Suprapubic skin (tissue), 4 donors: ENCODE measurements around the gene ASB18. TPM values are rescaled to one million over a fixed set of nuclear protein-coding genes. Genes with fewer than 3 reads are reported as not detected.

ENCODE experiments used
- DNase-seq, 2 donors: peaks; one replicate each; pipeline ENCODE4 v3.0.0-alpha.2; 2019; ENCODE audit warnings: low spot score in 2 of 2
- H3K27ac ChIP-seq: fragments of 200-600 bp; sonication (generic); one replicate; pipeline ENCODE4 v1.5.1; 2019
- H3K27me3 ChIP-seq: fragments of 200-600 bp; sonication (generic); one replicate; pipeline ENCODE4 v1.5.1; 2019
- H3K36me3 ChIP-seq: fragments of 200-600 bp; sonication (generic); one replicate; pipeline ENCODE4 v1.5.1; 2019
- H3K4me1 ChIP-seq: fragments of 200-600 bp; sonication (generic); one replicate; pipeline ENCODE4 v1.5.1; 2019
- H3K4me3 ChIP-seq: fragments of 200-600 bp; sonication (generic); one replicate; pipeline ENCODE4 v1.5.1; 2019; ENCODE audit warnings: mild to moderate bottlenecking
- H3K9me3 ChIP-seq: fragments of 200-600 bp; sonication (generic); one replicate; pipeline ENCODE4 v1.5.1; 2019
- CTCF ChIP-seq, 2 donors: fragments of 200-600 bp in 1 of 2; fragments of 450-650 bp in 1 of 2; sonication (generic) in 1 of 2; IDR thresholded peaks; one replicate each; pipeline ENCODE4 v1.5.1; 2016 to 2019; ENCODE audit warnings: antibody characterized with exemption in 2 of 2, mild to moderate bottlenecking in 1 of 2, moderate library complexity in 1 of 2
- EP300 ChIP-seq: sonication (generic); formaldehyde crosslinking; IDR thresholded peaks from one replicate; pipeline ENCODE4 v1.6.1; 2017; ENCODE audit warnings: antibody characterized with exemption
- POLR2A ChIP-seq, 2 donors: fragments of 450-650 bp; IDR thresholded peaks; one replicate each; pipeline ENCODE4 v1.6.1; 2017; ENCODE audit warnings: antibody characterized with exemption in 2 of 2, mild to moderate bottlenecking in 2 of 2, moderate library complexity in 2 of 2
- POLR2AphosphoS5 ChIP-seq, 3 donors: sonication (generic); formaldehyde crosslinking; IDR thresholded peaks; one replicate each; pipeline ENCODE4 v1.6.1; 2017; ENCODE audit warnings: antibody characterized with exemption in 3 of 3
- WGBS: methylation state at CpG from one replicate; pipeline ENCODE4 v1.1.5; 2018; 5-methylcytosine and 5-hydroxymethylcytosine counted together
- total RNA-seq, 4 donors: library from RNA; depleted of rRNA; stranded (reverse); fragments of >200 nt; gene quantifications; one replicate each; pipeline ENCODE4 v1.1.0, GENCODE V29; 2016

The ASB18 gene
- total RNA-seq, 4 donors from 2014 or later, result 0.13 TPM; not detected in 3

- Histone ChIP-seq H3K27ac (no peak overlapping the region), H3K27me3 (peaks cover 26% of the 10 kb centered on the region), H3K4me1 (no peaks in the 10 kb centered on the region), H3K4me3 (no peak overlapping the region), H3K36me3 (no peaks in the 10 kb centered on the region), H3K9me3 (no peaks in the 10 kb centered on the region)
- no peak for TF ChIP-seq POLR2AphosphoS5 (IDR thresholded peaks at IDR 0.05)
- no peak for TF ChIP-seq CTCF (IDR thresholded peaks at IDR 0.05)
- no peak for TF ChIP-seq EP300
- 69% methylated on average over 28 of the region's 28 CpGs for WGBS
- DNase-seq, result no peak
Observed at GRCh38 chr2:236208019-236208926, 55.9 kb downstream of the ASB18 start.

DNA sequence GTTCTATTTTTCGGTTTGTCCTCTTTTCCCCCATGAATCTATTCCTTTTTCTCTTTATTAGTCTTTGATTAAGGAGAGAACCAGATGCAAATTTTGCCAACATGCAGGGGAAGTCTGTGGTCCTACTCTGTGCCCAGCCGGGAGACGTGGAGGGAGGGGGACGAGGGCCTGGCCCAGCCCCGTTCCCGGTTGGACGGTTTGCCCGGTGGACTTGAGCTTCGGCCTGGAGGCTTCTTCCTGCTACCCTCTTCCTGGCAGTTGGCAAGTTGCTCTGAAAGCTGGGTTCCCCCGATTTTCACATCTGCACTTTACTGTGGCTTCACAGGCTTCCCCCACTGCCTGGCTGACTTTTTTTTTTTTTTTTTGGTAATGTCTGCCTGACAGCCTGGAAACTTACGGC is 56.7 kb downstream of the ASB18 start:
- Histone ChIP-seq H3K36me3 (no peaks in the 10 kb centered on the region), H3K9me3 (no peaks in the 10 kb centered on the region), H3K4me3 (no peak overlapping the region), H3K27ac (no peak overlapping the region), H3K27me3 (peaks cover 22% of the 10 kb centered on the region), H3K4me1 (no peaks in the 10 kb centered on the region)
- 88% methylated on average over 11 of the region's 11 CpGs for WGBS
- DNase-seq, result no peak
- TF ChIP-seq POLR2A (IDR thresholded peaks at IDR 0.05) (no peak), POLR2AphosphoS5 (IDR thresholded peaks at IDR 0.05) (no peak), EP300 (no peak), CTCF (IDR thresholded peaks at IDR 0.05) (no peak)

- Histone ChIP-seq H3K4me3 (no peak overlapping the region), H3K4me1 (no peaks in the 10 kb centered on the region), H3K9me3 (no peaks in the 10 kb centered on the region), H3K27me3 (peaks cover 17% of the 10 kb centered on the region), H3K27ac (no peak overlapping the region), H3K36me3 (no peaks in the 10 kb centered on the region)
- WGBS, result 79% methylated on average over 2 of the region's 2 CpGs
- no peak for TF ChIP-seq POLR2A (IDR thresholded peaks at IDR 0.05)
- no peak for TF ChIP-seq POLR2AphosphoS5 (IDR thresholded peaks at IDR 0.05)
- no peak for TF ChIP-seq CTCF (IDR thresholded peaks at IDR 0.05)
- TF ChIP-seq EP300, result no peak
- no peak for DNase-seq
Observed at GRCh38 chr2:236205867-236206645, 58.1 kb downstream of the ASB18 start.

- Histone ChIP-seq H3K27ac (no peak overlapping the region), H3K9me3 (no peaks in the 10 kb centered on the region), H3K27me3 (peaks cover 17% of the 10 kb centered on the region), H3K36me3 (no peaks in the 10 kb centered on the region), H3K4me3 (no peak overlapping the region), H3K4me1 (no peaks in the 10 kb centered on the region)
- TF ChIP-seq POLR2A (IDR thresholded peaks at IDR 0.05), result no peak
- no peak for TF ChIP-seq POLR2AphosphoS5 (IDR thresholded peaks at IDR 0.05)
- TF ChIP-seq EP300, result no peak
- TF ChIP-seq CTCF (IDR thresholded peaks at IDR 0.05), result no peak
- 90% methylated on average over 5 of the region's 5 CpGs for WGBS
- no peak for DNase-seq
Observed at GRCh38 chr2:236204953-236205352, 59.3 kb downstream of the ASB18 start.

DNA sequence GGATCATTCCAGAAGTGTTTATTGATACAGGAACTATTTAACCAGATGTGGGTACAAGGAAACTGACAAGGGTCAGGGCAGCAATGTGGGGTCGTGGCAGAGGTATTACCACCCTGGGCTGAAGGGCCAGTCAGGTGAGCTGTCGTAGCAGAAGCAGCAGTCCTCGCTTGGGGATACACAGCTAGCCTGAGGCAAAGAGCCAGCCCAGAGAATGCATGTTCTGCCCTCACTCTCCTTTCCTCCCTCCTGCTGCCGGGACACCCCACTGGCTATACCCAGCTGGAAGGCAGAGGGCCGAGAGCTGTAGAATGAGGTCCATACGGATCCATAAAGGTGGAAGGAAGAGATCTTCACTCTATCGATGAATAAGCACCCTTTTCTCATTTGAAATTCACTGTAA is 63.8 kb downstream of the ASB18 start:
- Histone ChIP-seq H3K4me1 (no peaks in the 10 kb centered on the region), H3K9me3 (no peaks in the 10 kb centered on the region), H3K4me3 (no peak overlapping the region), H3K27me3 (peaks cover 13% of the 10 kb centered on the region), H3K27ac (no peak overlapping the region), H3K36me3 (no peaks in the 10 kb centered on the region)
- 56% methylated on average over 7 of the region's 7 CpGs for WGBS
- TF ChIP-seq POLR2A (IDR thresholded peaks at IDR 0.05), result no peak
- no peak for TF ChIP-seq EP300
- TF ChIP-seq POLR2AphosphoS5 (IDR thresholded peaks at IDR 0.05), result no peak
- TF ChIP-seq CTCF (IDR thresholded peaks at IDR 0.05), result no peak
- peak in 1 of 2 donors; percentile 40 for DNase-seq
